Transverse colon (tissue), 4 donors: ENCODE data around the gene DAB2IP. TPM values are rescaled to one million over a fixed set of nuclear protein-coding genes. Genes with fewer than 3 reads are reported as not detected.

Experiments
- DNase-seq: peaks from one replicate; pipeline ENCODE4 v3.0.0-alpha.2; 2019
- H3K27ac ChIP-seq, 4 donors: fragments of 200-600 bp; sonication (generic); 2 replicates each; pipeline ENCODE4 v1.5.1; 2016 to 2018; ENCODE audit warnings: inconsistent platforms in 4 of 4
- H3K27me3 ChIP-seq: fragments of 200-600 bp; sonication (generic); 2 replicates; pipeline ENCODE4 v1.5.1; 2017; ENCODE audit warnings: inconsistent platforms
- H3K36me3 ChIP-seq, 4 donors: fragments of 200-600 bp; sonication (generic); 2 replicates each; pipeline ENCODE4 v1.5.1; 2017 to 2019; ENCODE audit warnings: inconsistent platforms in 4 of 4
- H3K4me1 ChIP-seq, 4 donors: fragments of 200-600 bp; sonication (generic); 2 replicates each; pipeline ENCODE4 v1.5.1; 2017 to 2020; ENCODE audit warnings: inconsistent platforms in 4 of 4
- H3K4me3 ChIP-seq, 4 donors: fragments of 200-600 bp; sonication (generic); 1 replicate in 1 of 4; 2 replicates in 3 of 4; pipeline versions ENCODE4 v1.5.1 to v1.6.1; 2017 to 2019; ENCODE audit warnings: inconsistent platforms in 4 of 4
- H3K9me3 ChIP-seq, 2 donors: fragments of 200-600 bp; sonication (generic); 2 replicates each; pipeline ENCODE4 v1.5.1; 2017 to 2019; ENCODE audit warnings: inconsistent platforms in 2 of 2
- EP300 ChIP-seq: sonication (generic); formaldehyde crosslinking; IDR thresholded peaks from one replicate; pipeline ENCODE4 v1.6.1; 2017; ENCODE audit warnings: antibody characterized with exemption, low read depth
- POLR2A ChIP-seq: fragments of 450-650 bp; IDR thresholded peaks from one replicate; pipeline ENCODE4 v1.6.1; 2016; ENCODE audit warnings: antibody characterized with exemption, mild to moderate bottlenecking, moderate library complexity
- POLR2AphosphoS5 ChIP-seq, 3 donors: sonication (generic); formaldehyde crosslinking; IDR thresholded peaks; one replicate each; pipeline ENCODE4 v1.6.1; 2016; ENCODE audit warnings: antibody characterized with exemption in 3 of 3
- WGBS, 2 donors: methylation state at CpG; one replicate each; pipeline ENCODE4 v1.1.5; 2018; ENCODE audit warnings: low coverage in 1 of 2; 5-methylcytosine and 5-hydroxymethylcytosine counted together
- in situ Hi-C, 4 donors: fragments of 200-750 bp; cut with MboI; loops; one replicate each; pipeline versions ENCODE4 v1.15.0 to v1.15.1; 2017; ENCODE audit warnings: low sequenced_read_pairs in 3 of 4, low pct_ligation_motif_present in 1 of 4, low pct_unique_long_range_greater_than_20kb in 1 of 4
- intact Hi-C: fragments of 100-400 bp; cut with DNase I; formaldehyde crosslinking; loops from one replicate; pipeline ENCODE4 v1.15.1; 2023; ENCODE audit warnings: low total_unique reads
- total RNA-seq, 4 donors: library from RNA; depleted of rRNA; stranded (reverse); fragments of >200 nt; gene quantifications; one replicate each; pipeline ENCODE4 v1.1.0, GENCODE V29; 2016
- TF ChIP-seq, protein P1 (sequence below), 5 experiments: fragments of 200-600 bp in 3 of 5; fragments of 450-650 bp in 2 of 5; sonication (generic) in 3 of 5; IDR thresholded peaks; 1 replicate in 2 of 5; 2 replicates in 3 of 5; pipeline ENCODE4 v1.5.1; 2016 to 2017; ENCODE audit warnings: antibody characterized with exemption in 5 of 5, inconsistent platforms in 3 of 5, mild to moderate bottlenecking in 2 of 5, moderate library complexity in 1 of 5

Gene DAB2IP
- total RNA-seq, 4 donors from 2014 or later = 84.2 to 159 (median 90.7) TPM

DNA sequence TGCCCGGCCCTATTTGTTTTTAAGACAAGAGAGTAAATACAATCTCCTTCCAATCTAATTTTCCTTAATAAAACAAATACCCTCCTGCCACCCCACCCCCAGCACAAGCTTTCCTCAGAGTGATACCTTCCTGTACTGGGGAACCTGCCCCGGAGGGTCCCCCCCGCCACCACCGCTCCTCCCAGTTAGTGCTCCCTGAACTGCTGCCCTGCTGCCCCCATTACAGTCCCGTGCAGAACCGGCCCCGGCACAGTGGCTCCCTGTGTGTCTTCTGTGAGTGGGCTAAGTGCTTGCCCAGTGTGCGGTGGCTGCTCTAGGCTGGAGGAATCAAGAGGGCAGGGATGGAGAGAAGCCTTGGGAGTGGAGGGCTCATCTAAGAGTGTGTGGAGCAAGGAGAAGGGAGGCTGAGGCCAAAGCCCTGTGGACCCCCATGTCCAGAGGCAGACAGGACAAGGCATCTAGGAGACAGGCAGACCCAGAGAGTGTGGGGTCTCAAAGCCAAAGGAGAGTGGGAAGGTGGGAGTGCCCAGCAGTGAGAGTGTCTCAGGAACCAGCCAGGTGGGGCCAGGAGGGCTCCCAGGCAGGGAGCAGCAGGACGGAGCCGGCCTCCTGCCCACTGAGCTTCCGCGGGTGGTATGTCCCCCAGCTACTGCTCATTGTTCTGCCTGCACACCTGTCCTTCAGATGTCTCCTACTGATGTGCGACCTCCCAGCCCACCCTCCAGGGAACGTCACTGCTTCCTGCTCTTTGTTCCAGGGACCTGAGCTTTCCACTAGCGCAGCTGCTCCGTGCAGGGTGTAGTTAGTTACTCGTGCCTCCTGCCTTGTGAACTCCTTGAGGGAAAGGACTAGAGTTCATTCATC is 129.0 kb downstream of the DAB2IP start:
- TF ChIP-seq EP300 (no peak), POLR2AphosphoS5 (IDR thresholded peaks at IDR 0.05) (no peak), POLR2A (no peak)
- TF ChIP-seq, protein P1, sequence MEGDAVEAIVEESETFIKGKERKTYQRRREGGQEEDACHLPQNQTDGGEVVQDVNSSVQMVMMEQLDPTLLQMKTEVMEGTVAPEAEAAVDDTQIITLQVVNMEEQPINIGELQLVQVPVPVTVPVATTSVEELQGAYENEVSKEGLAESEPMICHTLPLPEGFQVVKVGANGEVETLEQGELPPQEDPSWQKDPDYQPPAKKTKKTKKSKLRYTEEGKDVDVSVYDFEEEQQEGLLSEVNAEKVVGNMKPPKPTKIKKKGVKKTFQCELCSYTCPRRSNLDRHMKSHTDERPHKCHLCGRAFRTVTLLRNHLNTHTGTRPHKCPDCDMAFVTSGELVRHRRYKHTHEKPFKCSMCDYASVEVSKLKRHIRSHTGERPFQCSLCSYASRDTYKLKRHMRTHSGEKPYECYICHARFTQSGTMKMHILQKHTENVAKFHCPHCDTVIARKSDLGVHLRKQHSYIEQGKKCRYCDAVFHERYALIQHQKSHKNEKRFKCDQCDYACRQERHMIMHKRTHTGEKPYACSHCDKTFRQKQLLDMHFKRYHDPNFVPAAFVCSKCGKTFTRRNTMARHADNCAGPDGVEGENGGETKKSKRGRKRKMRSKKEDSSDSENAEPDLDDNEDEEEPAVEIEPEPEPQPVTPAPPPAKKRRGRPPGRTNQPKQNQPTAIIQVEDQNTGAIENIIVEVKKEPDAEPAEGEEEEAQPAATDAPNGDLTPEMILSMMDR (IDR thresholded peaks at IDR 0.05) = no peak
- intact Hi-C loops (no loop called here), in situ Hi-C loops (no loop called here)
- H3K9me3 ChIP-seq = no peaks in the 10 kb centered on the region
- peaks cover 0 to 13% (median 0%) of the 10 kb centered on the region in 4 donors for H3K4me1 ChIP-seq
- peak; percentile 5 for DNase-seq
- no peak overlapping the region for H3K4me3 ChIP-seq
- H3K27me3 ChIP-seq = no peaks in the 10 kb centered on the region
- peak overlapping the region; percentile 28 to 68 (median 52) for H3K27ac ChIP-seq
- WGBS, 2 donors = 91% methylated on average over 17 of the region's 17 CpGs; no CpG with 5 or more reads in 1 of the 2 donors
- H3K36me3 ChIP-seq = peaks cover 0 to 46% (median 19%) of the 10 kb centered on the region in 4 donors

DNA sequence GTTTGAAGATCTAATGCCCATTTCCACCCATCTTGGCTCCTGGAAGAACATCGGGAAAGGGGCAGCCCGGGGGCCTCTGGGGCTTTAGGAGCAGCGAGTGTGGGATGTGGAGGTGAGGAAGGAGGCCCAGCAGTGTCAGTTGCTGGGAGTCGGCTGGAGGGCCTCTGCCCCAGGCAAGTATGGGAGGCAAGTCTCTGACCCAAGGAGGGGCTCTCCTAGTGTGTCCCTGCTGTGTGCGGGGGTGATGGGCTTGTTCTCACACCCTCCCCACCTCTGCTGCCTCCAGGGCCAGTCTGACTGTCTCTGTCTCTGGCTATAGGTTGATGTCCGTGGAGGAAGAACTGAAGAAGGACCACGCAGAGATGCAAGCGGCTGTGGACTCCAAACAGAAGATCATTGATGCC is 129.7 kb downstream of the DAB2IP start:
- Histone ChIP-seq H3K4me3 (no peak overlapping the region), H3K27me3 (no peaks in the 10 kb centered on the region), H3K36me3 (peaks cover 0 to 39% (median 19%) of the 10 kb centered on the region in 4 donors), H3K4me1 (peaks cover 0 to 13% (median 0%) of the 10 kb centered on the region in 4 donors), H3K27ac (no peak overlapping the region), H3K9me3 (no peaks in the 10 kb centered on the region)
- 91 to 93% methylated on average over 3 to 8 of the region's 8 CpGs for WGBS, 2 donors
- no peak for DNase-seq
- intact Hi-C loops = no loop called here
- in situ Hi-C loops = no loop called here
- TF ChIP-seq POLR2A = no peak
- TF ChIP-seq POLR2AphosphoS5 (IDR thresholded peaks at IDR 0.05) = no peak
- TF ChIP-seq EP300 = no peak
- TF ChIP-seq, protein P1 (IDR thresholded peaks at IDR 0.05) = no peak

DNA sequence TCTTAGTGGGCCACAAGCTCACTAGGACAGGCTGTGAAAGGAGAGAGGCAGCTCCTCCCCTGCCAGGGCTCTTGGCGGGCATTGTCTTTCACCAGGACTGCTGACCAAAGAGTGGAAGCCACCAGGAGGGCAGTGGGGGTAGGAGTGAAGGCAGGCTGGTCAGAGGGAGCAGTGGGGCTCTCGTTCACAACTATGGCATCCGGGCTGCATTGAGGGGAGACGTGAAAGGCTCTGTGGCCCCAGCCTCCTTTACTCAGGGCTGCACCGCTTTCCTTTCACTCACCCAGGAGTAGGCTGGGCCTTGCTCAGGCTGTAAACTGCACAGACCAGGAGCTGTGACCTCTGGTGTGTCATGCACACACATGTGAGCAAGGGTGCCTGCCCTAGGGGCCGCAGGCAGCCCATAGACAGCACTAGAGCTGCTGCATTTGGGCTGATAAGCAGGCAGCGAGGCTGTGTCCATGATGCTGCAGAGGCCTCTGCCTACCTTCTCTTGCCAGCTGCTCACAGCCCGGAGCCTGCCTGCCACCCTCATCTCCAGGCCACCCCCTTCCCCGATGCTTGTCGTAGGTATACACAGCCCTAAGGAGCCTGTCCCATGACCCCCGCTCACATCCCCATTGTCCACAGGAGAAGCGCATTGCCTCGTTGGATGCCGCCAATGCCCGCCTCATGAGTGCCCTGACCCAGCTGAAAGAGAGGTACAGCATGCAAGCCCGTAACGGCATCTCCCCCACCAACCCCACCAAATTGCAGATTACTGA is 130.4 kb downstream of the DAB2IP start:
- H3K9me3 ChIP-seq = no peaks in the 10 kb centered on the region
- no peak for TF ChIP-seq POLR2AphosphoS5 (IDR thresholded peaks at IDR 0.05)
- WGBS, 2 donors = 94 to 100% methylated on average over 1 to 17 of the region's 17 CpGs
- no peak overlapping the region for H3K27ac ChIP-seq
- peaks cover 0 to 13% (median 0%) of the 10 kb centered on the region in 4 donors for H3K4me1 ChIP-seq
- DNase-seq = peak; percentile 7
- H3K36me3 ChIP-seq = peaks cover 0 to 33% (median 16%) of the 10 kb centered on the region in 4 donors
- no peak overlapping the region for H3K4me3 ChIP-seq
- H3K27me3 ChIP-seq = no peaks in the 10 kb centered on the region
- in situ Hi-C loops = no loop called here
- intact Hi-C loops = no loop called here

DNA sequence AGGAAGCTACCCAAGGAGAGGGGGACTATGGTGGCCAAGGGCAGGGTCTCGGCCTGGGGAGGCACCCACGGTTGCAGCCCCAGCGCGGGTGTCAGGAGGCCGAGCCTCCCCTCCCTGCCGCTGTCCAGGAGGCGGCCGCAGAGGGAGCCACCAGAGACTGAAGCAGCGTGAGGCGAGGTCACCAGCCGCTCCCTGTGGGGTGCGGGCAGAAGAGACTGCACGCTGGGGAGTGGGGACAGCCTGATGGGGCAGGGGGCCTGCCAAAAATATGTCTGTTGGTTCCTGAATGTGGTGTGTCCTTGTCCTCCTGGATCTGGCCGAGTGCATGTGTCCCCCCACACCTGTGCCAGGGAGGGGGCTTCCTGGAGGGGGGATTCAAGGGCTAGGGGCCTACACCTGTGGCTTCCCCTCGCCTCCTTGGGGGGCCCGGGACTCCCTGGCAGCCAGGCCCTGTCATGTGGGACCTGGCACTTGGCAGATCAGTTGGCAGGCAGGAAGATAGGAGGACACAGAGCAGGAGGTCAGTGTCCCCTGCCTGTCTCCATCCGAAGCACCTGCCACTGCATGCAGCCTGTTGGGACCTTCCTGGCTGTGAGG is 131.2 kb downstream of the DAB2IP start:
- intact Hi-C loops = no loop called here
- H3K9me3 ChIP-seq = no peaks in the 10 kb centered on the region

More for the DNA sequence above, 131.2 kb downstream of the DAB2IP start:
- in situ Hi-C loops = no loop called here
- TF ChIP-seq EP300 (no peak), POLR2A (no peak), POLR2AphosphoS5 (IDR thresholded peaks at IDR 0.05) (no peak)
- TF ChIP-seq, protein P1 (IDR thresholded peaks at IDR 0.05) = no peak
- H3K4me1 ChIP-seq = peaks cover 0 to 13% (median 0%) of the 10 kb centered on the region in 4 donors
- no peak overlapping the region for H3K4me3 ChIP-seq
- WGBS, 2 donors = 93% methylated on average over 13 of the region's 17 CpGs; no CpG with 5 or more reads in 1 of the 2 donors
- no peak overlapping the region for H3K27ac ChIP-seq
- DNase-seq = peak; percentile 4
- peaks cover 0 to 33% (median 14%) of the 10 kb centered on the region in 4 donors for H3K36me3 ChIP-seq
- H3K27me3 ChIP-seq = no peaks in the 10 kb centered on the region
